NCI-H2029 treated with DMSO at 0.1 percent for 48 hours (cell line): ENCODE data around the gene VWF.

Source experiments
- DNase-seq: peaks from one replicate; lab custom pipeline; 2025; lab: John Stamatoyannopoulos, UW

VWF gene

DNA sequence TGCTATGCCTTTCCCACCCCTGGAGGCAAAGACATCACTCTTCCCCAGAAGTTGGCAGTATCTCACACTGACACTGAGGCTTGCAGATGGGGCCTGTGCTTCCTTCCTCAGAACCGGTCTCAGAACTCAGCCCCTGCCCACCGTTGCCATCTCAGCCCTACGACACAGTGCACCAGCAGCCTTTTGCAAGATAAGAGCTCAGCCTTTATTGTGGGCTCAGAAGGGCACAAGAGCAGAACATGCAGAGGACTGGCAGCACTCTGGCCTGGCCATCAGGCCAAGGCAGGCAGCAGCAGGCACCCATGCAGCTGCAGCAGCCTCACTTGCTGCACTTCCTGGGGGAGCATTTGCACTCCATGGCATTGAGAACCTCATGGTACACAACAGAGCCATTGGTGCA lies 175.8 kb downstream of the VWF start:
- DNase-seq = no peak

DNA sequence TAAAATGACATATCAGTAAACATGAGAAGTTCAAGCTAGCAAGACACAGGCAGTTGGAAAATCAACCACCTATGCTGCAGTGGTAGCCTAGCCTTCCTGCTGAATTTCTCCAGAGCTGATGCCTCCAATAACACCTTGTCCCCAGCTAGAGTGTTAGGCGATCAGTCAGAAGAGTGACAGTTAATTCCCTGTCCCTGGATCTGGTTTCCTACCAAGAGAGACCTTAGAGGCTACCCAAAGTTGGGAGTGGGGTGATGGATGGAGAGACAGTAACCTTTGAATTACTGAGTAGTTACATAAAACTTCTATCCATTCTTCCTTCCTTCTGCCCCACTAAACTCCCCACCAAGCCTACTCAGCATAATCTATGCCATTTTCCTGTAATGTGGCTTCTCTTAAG lies 177.5 kb downstream of the VWF start:
- no peak for DNase-seq

DNA sequence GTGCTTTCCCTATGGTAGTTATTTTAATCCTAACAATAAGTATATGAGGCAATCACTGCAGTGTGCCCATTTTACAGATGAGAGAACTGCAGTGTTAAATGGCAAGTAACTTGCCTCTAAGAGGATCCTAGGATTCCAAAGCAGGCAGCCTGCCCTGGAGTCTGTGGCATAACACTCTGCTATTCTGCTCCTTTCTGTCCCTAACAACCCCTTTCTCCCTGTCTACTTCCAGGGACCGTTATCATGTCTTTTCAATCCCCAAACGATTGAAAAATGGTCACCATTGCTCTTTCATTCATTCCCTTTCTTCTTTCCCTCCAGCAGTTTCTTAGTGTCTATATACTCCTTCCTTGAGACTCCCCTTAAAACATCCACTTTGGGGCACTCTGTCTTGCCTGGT lies 178.1 kb downstream of the VWF start:
- no peak for DNase-seq

DNA sequence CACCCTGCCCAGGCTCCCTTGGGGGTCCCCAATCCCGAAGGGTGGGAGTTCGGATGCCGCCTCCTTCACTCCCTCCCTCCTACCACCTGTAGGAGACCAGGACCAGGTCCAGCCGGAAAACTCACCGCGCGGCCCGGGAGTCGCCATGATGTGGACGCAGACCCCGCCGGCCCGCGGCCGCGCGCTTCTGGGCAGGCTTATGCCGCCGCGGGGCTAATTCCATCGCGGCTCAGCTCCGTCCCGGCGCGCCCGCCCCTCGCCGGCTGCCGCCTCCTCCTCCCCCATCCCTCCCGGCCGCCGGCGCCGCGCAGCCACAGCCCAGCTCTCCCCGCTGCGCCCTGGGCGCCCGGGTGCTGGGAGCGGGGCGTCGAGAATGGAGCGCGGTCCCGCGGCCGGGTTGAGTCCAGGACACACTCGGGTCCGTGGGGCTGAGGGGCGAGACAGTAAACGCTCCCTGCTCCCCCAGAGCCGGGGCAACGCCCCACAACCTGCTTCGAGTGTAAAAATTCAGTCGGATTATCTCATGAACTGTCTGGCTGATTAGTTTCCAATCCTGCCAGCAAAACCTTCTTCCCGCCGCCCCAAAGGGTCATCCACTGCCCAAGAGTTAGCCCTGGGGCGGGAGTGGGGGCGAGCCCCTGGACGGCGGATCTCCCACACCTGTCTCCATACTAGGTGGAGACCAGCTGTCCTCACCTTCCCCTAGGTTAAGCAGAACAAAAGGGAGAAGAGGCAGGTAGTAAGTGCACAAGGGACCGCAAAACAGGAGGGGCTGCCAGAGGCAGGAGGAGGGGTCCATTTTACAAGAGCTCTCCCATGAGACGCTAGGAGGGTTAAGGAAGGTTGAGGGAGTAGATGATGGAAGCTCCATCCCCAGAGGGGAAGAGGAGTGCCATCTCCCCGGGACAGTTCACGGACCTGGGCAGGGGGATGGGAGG lies 179.1 kb downstream of the VWF start, which contains the start of gene ANO2:
Gene ANO2 (minus strand): TSS at position 189 of the 938 bp plus-strand sequence. CDS start 42 bp downstream, at position 147.
- DNase-seq = no peak

DNA sequence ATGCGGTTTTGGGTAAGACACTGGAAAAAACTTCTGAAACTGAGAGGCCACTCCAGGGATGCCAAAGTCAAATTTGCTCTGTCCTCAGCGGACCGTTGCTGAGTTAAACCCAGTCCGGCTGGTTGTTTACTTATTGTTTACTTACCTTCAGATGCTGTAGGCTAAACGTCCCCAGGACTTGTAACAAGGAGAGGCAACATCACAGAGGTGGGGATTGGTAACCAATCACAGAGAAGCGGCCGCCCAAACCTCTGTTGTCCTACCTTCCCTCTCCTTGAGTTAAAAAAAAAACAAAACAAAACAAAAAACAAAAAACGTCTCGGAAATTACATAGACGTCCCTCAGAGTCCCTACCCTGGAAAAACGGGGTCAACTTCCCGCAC lies 179.8 kb downstream of the VWF start:
- DNase-seq = no peak

DNA sequence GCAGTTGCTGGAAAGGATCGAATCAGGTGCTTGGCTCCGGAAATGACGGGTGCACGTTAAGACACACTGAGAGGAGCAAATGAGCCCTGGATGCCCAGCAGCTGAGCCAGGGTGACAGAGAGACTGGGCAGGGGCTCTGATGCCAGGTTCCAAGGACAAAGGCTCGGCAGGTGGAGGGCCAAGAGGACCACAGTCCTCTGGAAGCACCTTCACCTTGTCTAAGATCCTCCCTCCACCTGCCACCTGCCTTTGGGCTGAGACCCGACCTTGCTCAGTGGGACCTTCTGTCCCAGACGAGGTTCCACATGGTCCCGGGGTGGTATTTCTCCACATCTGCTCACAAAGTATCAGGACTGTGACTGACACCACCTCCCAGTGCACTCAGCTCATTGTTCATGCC lies 180.4 kb downstream of the VWF start:
- DNase-seq = no peak

DNA sequence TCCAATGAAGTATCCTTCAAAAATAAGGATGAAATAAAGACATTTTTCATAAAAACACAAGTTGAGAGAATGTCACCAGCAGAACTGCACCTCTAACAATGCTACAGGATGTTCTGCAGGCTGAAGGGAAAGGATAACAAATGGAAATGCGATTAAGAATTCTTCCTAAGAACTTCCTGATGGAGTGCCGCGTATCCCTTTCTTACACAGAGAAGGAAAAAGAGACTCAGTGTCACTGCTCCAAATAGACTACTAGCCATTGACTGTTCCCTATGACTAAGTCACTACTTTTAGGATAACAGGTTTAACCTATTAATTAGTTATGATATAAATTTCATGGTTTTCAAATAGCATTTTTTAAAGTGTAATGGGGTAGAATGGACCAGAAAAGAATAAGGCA lies 182.6 kb downstream of the VWF start:
- no peak for DNase-seq

DNA sequence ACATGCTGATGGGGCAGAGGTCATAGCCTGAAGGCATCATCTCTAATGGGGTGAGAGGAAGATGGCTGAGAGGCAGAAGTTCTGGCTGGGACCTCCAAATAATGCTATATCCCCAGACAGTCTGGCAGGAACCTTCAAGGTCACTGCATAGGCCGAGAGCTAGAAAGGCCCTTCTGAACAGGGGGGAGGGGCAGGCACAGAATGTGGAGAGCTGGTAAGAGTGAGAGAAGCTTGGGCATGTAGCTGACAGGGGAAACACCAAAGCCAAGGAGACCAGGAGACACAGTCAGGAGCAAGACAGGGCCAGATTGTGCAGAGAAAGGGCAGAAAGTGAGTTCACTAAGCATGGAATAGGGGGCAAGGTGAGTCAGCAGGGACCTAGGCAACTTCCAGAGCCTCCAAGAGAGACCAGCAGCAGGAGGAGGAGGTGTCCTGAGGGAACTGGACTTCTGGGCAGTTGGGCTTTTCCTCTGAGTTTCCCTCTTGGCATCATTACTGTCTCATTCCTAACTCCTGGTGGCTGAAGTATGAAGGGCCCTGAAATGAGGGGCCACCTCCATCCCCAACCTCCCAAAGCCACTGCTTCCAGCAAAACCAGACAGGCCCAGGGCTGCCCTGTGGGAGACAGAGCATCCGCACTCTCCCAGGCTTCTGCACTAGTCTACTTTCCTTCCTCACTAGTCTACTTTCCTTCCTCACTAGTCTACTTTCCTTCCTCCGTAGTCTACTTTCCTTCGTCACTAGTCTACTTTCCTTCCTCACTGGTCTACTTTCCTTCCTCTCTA lies 196.5 kb downstream of the VWF start:
- DNase-seq = no peak

DNA sequence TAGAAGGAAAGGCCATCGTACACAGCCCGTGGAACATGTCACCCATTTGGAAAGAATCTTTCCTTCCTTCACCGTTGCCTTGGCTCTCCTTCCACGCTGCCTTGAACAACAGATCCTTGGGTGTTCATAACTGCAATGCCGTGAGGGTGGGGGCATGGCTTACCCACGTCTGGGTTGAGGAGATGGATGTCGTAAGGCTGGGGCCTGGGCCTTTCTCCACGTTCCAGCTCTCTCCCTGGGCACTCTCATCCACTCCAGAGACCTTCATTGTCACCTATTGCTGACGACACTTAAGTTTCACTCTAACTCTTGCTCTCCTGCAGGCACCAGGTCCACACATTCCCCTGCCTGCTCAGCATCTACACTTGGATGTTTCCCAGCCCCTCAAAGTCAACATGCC lies 198.8 kb downstream of the VWF start:
- no peak for DNase-seq

DNA sequence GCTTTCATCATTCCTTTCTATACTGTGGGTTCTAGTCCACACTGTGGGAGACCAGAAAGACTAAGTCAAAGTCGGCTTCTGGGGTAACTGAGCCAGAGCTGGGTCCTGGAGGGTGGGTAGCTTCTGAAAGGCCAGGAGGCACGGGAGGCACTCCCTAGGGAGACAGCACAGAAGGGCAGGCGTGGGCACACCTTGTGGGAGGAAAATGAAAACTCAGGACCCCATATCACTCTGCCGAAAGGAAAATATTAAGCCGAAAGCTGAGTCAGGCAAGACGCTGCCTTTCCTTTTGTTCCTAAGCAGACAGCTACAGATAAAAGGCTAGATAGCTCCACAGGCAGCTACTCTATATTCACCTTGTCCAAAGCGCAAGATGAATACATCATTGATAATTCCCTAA lies 200.1 kb downstream of the VWF start:
- no peak for DNase-seq

DNA sequence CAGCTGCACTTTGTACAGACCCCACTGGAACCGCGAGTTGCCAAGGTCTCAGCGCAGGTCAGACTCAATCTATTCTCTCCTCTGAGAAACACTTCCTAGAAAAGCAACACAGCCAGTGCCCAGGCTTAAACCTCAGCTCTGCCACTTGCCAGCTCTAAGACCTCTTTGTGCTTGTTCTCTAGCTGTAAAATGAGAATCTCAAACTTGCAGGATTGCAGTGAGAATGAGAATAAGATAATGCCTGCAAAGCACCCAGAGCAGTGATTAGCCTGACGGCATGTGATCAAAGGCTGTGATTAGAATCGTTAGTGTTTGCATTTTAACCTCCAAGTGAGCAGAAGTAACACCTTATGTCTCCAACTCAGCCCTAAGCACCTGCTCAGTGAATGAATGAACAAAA lies 200.7 kb downstream of the VWF start:
- DNase-seq = no peak

DNA sequence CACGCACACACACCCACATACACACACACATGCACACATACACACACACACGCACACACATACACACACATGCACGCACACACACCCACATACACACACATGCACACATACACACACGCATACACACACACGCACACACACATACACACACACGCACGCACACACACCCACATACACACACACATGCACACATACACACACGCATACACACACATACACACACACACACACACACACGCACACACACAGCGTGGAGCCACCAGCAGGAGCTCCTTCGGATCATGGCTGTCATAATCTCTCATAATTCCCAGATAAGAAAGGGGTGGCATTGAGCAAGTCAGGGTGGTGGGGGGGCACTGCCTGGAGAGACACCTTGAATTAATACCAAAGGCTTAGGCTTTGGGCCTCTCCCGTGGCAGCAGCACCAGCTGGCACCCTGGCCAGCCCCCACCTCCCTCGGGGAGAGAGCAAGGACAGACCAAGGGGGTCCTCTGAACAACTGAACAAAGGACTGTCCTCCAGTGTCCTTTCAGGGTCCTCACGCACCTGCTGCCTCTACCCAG lies 201.3 kb downstream of the VWF start:
- no peak for DNase-seq

DNA sequence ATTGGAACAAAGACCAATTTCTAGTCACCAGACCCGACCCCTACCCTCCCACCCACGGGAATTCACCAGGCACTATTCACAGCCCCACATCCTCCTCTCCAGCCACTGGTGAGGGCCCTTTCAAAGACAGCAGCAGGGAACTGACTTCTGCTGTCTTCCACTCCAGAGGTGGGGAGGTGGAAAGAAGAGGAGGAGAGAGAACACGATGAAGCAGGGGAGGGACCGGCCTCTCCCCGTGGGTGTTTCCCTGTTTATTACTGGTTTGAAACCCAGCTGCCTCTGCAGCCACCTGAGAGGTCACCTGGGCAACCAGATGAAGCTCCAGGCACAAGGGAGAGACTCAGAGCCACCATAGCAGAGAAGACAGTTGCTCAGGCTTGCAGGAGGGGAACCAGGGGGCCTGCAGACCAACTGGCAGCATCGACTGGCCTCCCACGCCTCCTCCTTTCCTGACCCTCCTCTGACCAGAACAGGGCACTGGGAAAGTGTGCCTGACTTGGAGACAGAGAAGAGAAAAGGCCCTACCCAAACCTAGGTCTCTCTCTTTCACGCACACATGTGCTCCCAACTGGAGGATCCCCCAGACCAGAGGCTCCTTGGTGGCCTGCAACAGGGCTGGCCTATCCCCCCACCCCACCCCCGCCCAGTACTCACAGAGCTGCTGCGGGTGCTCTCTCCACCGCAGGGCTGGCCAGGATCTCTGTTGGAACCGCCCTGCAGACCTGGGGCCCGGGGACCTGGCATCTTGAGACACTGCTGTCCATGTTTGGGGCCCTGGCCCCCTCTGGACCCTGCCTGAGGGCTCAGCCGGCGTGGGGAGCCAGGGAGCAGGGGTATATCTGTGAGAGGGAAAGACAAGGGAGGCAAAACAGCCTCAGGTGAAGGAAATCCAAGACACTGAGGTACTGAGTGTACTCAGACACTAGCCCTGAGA lies 202.2 kb downstream of the VWF start:
- no peak for DNase-seq

DNA sequence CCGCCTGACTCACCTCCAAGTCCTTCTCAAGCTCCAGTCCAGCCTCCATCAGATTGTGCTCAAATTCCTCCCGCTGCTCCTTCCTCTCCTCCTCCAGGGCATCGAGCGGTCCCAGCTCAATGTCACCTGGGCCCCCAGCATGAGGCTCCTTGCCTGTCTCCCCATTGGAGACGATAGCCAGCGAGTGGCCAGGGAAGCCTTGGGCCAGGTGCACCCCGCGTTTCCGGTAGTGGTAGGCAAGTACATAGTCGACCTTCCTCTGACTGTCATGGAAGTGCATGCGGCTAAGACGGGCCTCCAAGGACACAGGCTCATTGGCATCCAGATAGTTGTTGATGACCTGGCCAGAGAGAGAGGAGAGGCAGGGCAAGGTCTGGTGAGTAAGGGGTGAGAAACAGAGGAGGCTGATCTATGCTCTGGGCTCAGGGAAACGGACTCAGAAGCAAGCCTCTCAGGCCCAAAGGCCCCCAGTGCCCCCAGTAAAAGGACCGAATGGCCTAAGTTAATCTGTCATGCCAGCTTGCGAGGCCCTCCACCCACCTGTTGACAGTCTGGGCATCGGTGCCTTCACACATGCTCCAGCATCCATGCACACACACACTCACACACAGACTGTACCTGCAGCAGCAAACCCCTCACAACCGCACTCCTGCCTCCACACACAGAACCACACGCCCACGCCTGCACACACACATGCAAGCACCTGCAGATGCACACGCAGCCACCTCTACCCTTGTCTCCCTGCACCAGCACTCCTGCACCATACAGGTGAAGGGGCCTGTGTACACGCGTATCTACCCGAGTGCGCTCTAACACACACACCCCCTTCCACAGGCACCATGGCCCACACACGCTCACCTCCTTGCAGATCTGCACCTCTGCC lies 203.2 kb downstream of the VWF start:
- no peak for DNase-seq

DNA sequence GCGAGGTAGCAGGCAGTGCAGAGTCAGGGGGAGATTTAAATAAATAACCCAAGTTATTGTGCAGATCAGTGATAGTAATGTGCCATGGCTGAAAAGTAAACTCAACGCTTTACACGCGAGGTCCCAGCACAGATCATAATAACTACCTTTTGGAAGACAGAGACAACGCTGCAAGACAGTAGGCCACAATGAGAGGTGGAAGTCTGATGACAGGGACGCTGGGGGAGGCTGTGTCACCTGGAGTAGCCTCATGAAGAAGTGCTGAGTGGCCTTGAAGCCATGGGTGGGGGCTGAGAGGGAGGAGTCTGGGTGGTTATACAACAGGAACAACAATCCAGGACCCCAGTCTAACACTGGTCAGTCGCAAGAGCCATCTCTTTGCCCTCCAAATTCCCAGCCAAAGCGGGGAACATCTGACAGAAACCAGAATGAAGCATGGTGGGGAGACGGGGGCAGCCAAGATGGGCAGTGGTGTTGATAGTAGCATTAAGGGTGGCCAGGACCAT lies 207.6 kb downstream of the VWF start:
- DNase-seq = no peak

DNA sequence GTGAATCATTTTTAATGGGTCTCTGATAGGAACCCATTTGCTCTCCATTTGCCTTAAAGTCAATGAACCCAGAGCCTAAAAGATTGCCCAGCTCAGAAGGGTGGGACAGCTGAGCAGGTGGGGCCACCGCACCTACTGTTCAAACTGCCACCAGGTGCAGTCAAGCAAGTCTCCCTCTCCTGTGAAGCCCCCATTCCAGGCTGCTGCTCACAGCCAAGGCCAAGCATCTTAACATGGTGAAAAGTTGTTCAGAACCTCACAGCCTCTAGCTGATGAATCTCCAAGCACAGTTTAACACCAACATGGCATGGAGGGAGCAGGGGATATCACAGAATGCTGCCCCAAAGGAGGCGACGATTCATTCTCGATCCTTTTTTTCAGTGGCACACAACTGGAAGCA lies 209.0 kb downstream of the VWF start:
- no peak for DNase-seq

DNA sequence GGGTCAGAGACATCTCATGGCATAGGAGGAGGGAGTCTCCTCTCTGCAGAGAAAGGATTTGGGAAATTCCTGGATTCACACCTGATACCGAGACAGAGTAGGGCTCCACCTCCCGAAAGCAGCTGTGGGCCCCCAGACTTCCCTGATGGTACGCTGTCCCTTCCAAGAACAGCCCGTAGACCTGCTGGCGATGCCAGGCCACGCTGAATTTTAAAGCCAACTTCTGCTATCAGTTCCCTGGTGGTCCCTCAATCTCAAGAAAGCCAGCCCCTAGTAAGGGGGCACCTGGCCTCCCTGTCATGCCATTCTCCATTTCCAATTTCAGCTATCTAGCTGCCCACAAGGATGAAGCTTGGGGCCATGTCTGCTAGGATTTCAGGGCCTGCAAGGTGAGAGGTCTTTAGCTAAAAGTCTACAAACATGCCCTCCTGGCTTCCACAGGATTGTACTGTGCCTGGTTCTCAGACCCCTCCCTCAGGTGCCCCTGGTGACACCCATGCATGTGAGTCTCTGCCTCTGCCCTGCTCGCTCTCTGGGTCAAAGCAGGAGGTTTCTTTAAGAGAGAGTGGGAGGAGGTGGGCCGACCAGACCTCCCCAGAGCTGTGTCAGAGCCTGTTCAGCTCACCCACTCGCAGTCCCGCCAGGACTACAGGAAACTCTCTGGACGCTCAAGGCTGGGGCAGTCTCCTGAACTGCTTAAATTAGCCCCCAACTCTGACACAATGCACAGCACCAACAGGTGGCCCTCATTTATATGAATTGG lies 209.9 kb downstream of the VWF start:
- no peak for DNase-seq

DNA sequence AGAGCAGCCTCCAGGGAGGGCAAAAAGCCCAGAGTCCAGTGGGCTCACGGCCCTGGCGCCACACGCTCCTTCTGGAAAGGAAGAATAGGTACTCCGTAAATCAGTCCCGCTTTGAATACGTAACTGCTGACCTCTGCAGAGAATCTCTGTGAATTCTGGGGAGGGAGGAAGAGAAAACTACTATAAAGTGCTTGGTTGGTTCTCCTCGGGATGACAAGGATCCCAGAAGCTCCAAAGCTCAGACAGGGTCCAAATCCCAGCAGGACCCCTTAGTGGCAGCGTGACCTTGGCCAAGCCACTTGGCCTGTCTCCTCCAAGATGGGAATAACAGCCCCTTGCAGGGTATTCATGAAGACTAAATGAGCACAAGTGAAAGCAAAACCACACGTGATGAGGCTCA lies 211.1 kb downstream of the VWF start:
- DNase-seq = no peak

DNA sequence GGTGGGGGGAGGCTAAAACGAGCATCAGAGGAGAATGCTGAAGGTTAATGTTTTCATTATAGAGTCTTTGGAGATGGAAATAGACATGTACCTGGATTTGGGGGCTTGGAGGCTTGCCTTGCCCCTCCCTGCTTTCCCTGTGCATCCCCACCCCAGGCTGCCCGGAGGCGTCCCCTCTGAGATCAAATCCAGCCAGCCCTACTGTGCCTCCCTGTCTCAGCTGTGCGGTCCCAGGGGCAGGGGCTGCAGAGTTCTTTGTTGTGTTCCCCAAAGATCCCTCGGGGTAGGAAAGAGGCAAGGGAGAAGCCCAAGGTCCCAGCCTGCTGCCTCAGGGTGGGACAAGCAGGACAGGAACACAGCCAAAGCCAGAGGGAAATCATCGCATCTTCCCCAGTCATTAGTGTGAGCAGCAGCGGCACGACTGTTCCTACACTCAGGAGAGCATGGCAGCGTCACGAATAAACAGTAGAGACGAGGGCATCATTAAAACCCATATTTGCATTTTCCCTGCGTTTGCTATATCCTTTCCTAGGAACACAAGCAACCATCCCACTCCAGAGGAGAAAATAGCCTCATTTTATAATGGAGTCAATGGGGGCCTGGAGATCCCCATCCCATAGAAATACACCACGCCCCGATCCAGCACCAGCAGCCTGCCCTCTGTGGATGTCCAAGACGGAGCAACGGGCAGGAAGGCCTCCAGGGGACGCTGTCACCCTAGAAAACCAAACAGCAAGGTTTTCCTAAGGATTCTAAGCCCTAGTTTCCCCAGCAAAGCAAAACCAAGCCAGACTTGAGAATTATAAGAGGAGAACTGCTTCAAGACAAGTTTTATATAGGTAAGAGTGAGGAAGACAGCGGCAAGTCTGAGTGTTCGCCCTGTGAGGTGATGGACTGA lies 211.8 kb downstream of the VWF start:
- no peak for DNase-seq
